Skeletal muscle tissue (tissue), 4 donors: Measurements from ENCODE around the gene SLC5A10. TPM values are rescaled to one million over a fixed set of nuclear protein-coding genes. Genes with fewer than 3 reads are reported as not detected.
"Not testable (repeated sequence)": the region's sequence is repeated elsewhere in the genome, so short reads cannot be mapped to it uniquely, and the experiment has no call there.

Experiments used
- H3K27ac ChIP-seq: one replicate; pipeline ENCODE4 v1.7.0; 2013; ENCODE audit warnings: mild to moderate bottlenecking, low read depth, low read length, inconsistent platforms
- H3K27me3 ChIP-seq, 3 donors: one replicate each; pipeline ENCODE4 v1.7.0; 2013; ENCODE audit warnings: low read length in 3 of 3; ENCODE audit not compliant: control insufficient read depth in 3 of 3, insufficient read depth in 3 of 3
- H3K36me3 ChIP-seq, 3 donors: one replicate each; pipeline ENCODE4 v1.7.0; 2013; ENCODE audit warnings: low read length in 3 of 3; ENCODE audit not compliant: control insufficient read depth in 3 of 3, insufficient read depth in 3 of 3
- H3K4me1 ChIP-seq, 3 donors: one replicate each; pipeline ENCODE4 v1.7.0; 2013; ENCODE audit warnings: low read length in 3 of 3, mild to moderate bottlenecking in 3 of 3; ENCODE audit not compliant: control insufficient read depth in 3 of 3, insufficient read depth in 3 of 3
- H3K4me3 ChIP-seq, 3 donors: one replicate each; pipeline ENCODE4 v1.7.0; 2013; ENCODE audit warnings: low read length in 3 of 3
- H3K9ac ChIP-seq, 3 donors: one replicate each; pipeline ENCODE4 v1.7.0; 2013; ENCODE audit warnings: low read length in 3 of 3, mild to moderate bottlenecking in 3 of 3, moderate library complexity in 2 of 3, low read depth in 1 of 3
- H3K9me3 ChIP-seq, 3 donors: one replicate each; pipeline ENCODE4 v1.7.0; 2013; ENCODE audit warnings: low read length in 3 of 3; ENCODE audit not compliant: control insufficient read depth in 3 of 3
- total RNA-seq: library from RNA; depleted of rRNA; stranded (reverse); fragments of >200 nt; gene quantifications from one replicate; pipeline ENCODE4 v1.2.3, GENCODE V29; 2014
- donor health status: Osteomylitis.

SLC5A10 gene
- total RNA-seq, 1 donor from 2014 or later = not detected

- Histone ChIP-seq H3K4me1 (no peaks in the 10 kb centered on the region), H3K36me3 (no peaks in the 10 kb centered on the region), H3K4me3 (no peak overlapping the region), H3K27ac (no peak overlapping the region), H3K9me3 (no peaks in the 10 kb centered on the region), H3K27me3 (peaks cover 0 to 15% (median 13%) of the 10 kb centered on the region in 3 donors), H3K9ac (no peak overlapping the region)
These were observed 69.7 kb downstream of the SLC5A10 start for GRCh38 chr17:19021622-19022083.

DNA sequence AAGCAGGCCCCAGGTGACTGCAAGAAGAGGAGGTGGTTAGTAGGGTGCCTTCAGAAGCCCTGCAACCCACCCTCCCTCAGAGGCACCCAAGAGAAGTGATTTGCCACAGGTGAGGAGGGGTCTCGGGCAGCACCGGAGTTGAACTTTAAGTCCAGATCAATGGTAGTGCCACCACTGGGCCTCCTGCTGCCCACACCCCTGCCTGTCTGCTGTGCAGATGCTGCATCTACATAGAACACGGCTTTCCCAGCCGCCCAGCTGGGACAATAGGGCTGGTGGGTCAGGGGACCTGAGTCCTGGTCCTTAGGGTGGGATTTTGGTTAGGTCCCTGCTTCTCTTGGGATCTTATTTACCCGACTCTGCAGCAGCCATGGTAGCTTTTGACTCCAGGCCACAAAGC is 70.2 kb downstream of the SLC5A10 start:
- peaks cover 0 to 11% (median 9%) of the 10 kb centered on the region in 3 donors for H3K27me3 ChIP-seq
- no peaks in the 10 kb centered on the region for H3K9me3 ChIP-seq
- no peak overlapping the region for H3K9ac ChIP-seq
- no peak overlapping the region for H3K4me3 ChIP-seq
- no peak overlapping the region for H3K27ac ChIP-seq
- H3K4me1 ChIP-seq = no peaks in the 10 kb centered on the region
- no peaks in the 10 kb centered on the region for H3K36me3 ChIP-seq

- H3K27ac ChIP-seq = no peak overlapping the region
- H3K4me1 ChIP-seq = no peaks in the 10 kb centered on the region
- H3K36me3 ChIP-seq = no peaks in the 10 kb centered on the region
- peaks cover 0 to 9% (median 8%) of the 10 kb centered on the region in 3 donors for H3K27me3 ChIP-seq
- H3K9me3 ChIP-seq = no peaks in the 10 kb centered on the region
- no peak overlapping the region for H3K9ac ChIP-seq
- H3K4me3 ChIP-seq = no peak overlapping the region
These were observed 70.8 kb downstream of the SLC5A10 start for GRCh38 chr17:19022747-19023146.

DNA sequence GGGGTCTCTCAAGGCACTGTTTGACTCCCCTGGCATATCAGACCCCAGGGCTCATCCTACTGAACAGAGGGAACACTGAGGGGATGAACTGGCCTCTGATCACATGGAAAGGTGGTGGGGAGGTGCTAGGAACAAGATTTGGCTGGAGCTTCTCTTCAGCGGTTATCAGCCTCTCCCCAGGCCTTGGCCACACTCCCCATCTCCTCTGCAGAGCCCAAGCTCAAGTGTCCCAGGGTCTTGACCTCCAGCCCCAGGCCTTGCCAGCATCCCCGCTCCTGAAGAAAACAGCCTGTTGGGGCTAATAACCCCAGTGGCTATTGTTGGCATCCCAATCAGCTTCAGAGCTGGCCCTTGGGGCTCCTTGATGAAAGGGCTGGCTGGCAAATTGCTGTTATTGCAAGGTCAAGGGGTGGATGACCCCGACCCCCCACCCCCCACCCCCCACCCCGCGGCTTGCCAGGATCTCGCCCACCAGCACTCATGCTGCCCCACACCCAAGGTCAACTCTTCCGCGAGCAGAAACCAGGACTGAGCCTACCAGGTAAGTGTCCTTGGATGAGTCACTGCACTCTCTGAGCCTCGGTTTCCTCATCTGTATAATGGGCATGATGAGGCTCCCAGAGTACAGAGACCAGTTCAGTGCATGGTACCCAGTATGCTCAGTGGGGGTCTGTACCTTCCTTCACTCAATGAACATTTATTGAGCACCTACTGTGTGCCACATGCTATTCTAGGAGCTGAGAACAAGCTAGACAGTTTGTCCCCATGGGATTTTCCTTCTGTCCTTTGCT is 71.4 kb downstream of the SLC5A10 start:
- Histone ChIP-seq H3K4me1 (no peaks in the 10 kb centered on the region), H3K27me3 (peaks cover 0 to 6% (median 3%) of the 10 kb centered on the region in 3 donors), H3K27ac (no peak overlapping the region), H3K4me3 (no peak overlapping the region), H3K9me3 (no peaks in the 10 kb centered on the region), H3K9ac (no peak overlapping the region), H3K36me3 (no peaks in the 10 kb centered on the region)

GRCh38 chr17:19024101-19025078 is 72.4 kb downstream of the SLC5A10 start:
- no peak overlapping the region for H3K9ac ChIP-seq
- H3K36me3 ChIP-seq = no peaks in the 10 kb centered on the region
- H3K4me3 ChIP-seq = no peak overlapping the region
- no peaks in the 10 kb centered on the region for H3K4me1 ChIP-seq
- no peaks in the 10 kb centered on the region for H3K9me3 ChIP-seq
- H3K27ac ChIP-seq = no peak overlapping the region
- no peaks in the 10 kb centered on the region for H3K27me3 ChIP-seq

GRCh38 chr17:19028671-19029070 is 76.7 kb downstream of the SLC5A10 start:
- H3K27ac ChIP-seq, H3K4me1 ChIP-seq, H3K9ac ChIP-seq, H3K4me3 ChIP-seq, H3K9me3 ChIP-seq, H3K36me3 ChIP-seq, H3K27me3 ChIP-seq: not testable (repeated sequence)

- H3K27me3 ChIP-seq, H3K27ac ChIP-seq, H3K4me3 ChIP-seq, H3K9me3 ChIP-seq, H3K36me3 ChIP-seq, H3K4me1 ChIP-seq, H3K9ac ChIP-seq: not testable (repeated sequence)
These were observed 77.8 kb downstream of the SLC5A10 start for GRCh38 chr17:19029740-19030139.

- H3K27ac ChIP-seq, H3K9me3 ChIP-seq, H3K36me3 ChIP-seq, H3K4me1 ChIP-seq, H3K27me3 ChIP-seq, H3K4me3 ChIP-seq, H3K9ac ChIP-seq: not testable (repeated sequence)
These were observed 78.9 kb downstream of the SLC5A10 start for GRCh38 chr17:19030771-19031449.

- not testable (repeated sequence) for H3K9me3 ChIP-seq, H3K9ac ChIP-seq, H3K4me3 ChIP-seq, H3K27me3 ChIP-seq, H3K36me3 ChIP-seq, H3K27ac ChIP-seq, H3K4me1 ChIP-seq
These were observed 79.8 kb downstream of the SLC5A10 start for GRCh38 chr17:19031729-19032128.
